SH-SY5Y (cell line): ENCODE data around the gene CCR5.

Experiments
- GATA2 ChIP-seq: IDR thresholded peaks from 2 replicates; pipeline ENCODE4 v1.6.1; 2011; ENCODE audit warnings: mild to moderate bottlenecking, low read depth, low read length
- GATA3 ChIP-seq: IDR thresholded peaks from 2 replicates; pipeline ENCODE4 v1.6.1; 2011; ENCODE audit warnings: low read depth, mild to moderate bottlenecking, low read length, moderate library complexity

- TF ChIP-seq GATA2 (no peak), GATA3 (no peak)
Measured at GRCh38 chr3:46338840-46339239, 31.9 kb upstream of the CCR5 start.
